ENCODE results near the gene KRTAP4-3. TPM values are rescaled to one million over a fixed set of nuclear protein-coding genes. Genes with fewer than 3 reads are reported as not detected.

Gene KRTAP4-3
- total and polyA plus RNA-seq, 2 of the 8 experiments (the other 6 are each of a cell fraction or from before 2014, with no cell fraction given) = not detected

Small RNA genes within 50 kb of the gene (small RNA-seq; reads per million reads assigned to genes)
- not detected for gene KRTAP4-17P (ENCODE audit: insufficient read depth)

Other genes with a start within 250 kb of the KRTAP4-3 start
Only the 30 nearest of the 40 such genes appear.
- not detected in 2 replicates for gene KRTAP1-5, start 141.0 kb downstream of the KRTAP4-3 start, total RNA-seq (2021; fragmentation: NEBNext Ultra II Directional; extraction: Animal tissue kit (Norgen Biotek cat#: 25700))
- gene KRTAP1-5, start 141.0 kb downstream of the KRTAP4-3 start, polyA plus RNA-seq (2011; rRNA removed) = not detected in 2 replicates
- gene KRTAP1-4, start 138.0 kb downstream of the KRTAP4-3 start, total RNA-seq (2021; fragmentation: NEBNext Ultra II Directional; extraction: Animal tissue kit (Norgen Biotek cat#: 25700)) = not detected in 2 replicates
- gene KRTAP1-4, start 138.0 kb downstream of the KRTAP4-3 start, polyA plus RNA-seq (2011; rRNA removed) = not detected in 2 replicates
- gene KRTAP1-3, start 133.3 kb downstream of the KRTAP4-3 start, total RNA-seq (2021; fragmentation: NEBNext Ultra II Directional; extraction: Animal tissue kit (Norgen Biotek cat#: 25700)) = not detected in 2 replicates
- not detected in 2 replicates for gene KRTAP1-3, start 133.3 kb downstream of the KRTAP4-3 start, polyA plus RNA-seq (2011; rRNA removed)
- not detected in 2 replicates for gene KRTAP1-1, start 126.8 kb downstream of the KRTAP4-3 start, total RNA-seq (2021; fragmentation: NEBNext Ultra II Directional; extraction: Animal tissue kit (Norgen Biotek cat#: 25700))
- not detected in 2 replicates for gene KRTAP1-1, start 126.8 kb downstream of the KRTAP4-3 start, polyA plus RNA-seq (2011; rRNA removed)
- not detected in 2 replicates for gene KRTAP2-1, start 120.9 kb downstream of the KRTAP4-3 start, total RNA-seq (2021; fragmentation: NEBNext Ultra II Directional; extraction: Animal tissue kit (Norgen Biotek cat#: 25700))
- gene KRTAP2-1, start 120.9 kb downstream of the KRTAP4-3 start, polyA plus RNA-seq (2011; rRNA removed) = not detected in 2 replicates
- not detected in 2 replicates for gene KRTAP2-2, start 113.0 kb downstream of the KRTAP4-3 start, total RNA-seq (2021; fragmentation: NEBNext Ultra II Directional; extraction: Animal tissue kit (Norgen Biotek cat#: 25700))
- not detected in 2 replicates for gene KRTAP2-2, start 113.0 kb downstream of the KRTAP4-3 start, polyA plus RNA-seq (2011; rRNA removed)
- gene KRTAP2-3, start 108.1 kb downstream of the KRTAP4-3 start, total RNA-seq (2021; fragmentation: NEBNext Ultra II Directional; extraction: Animal tissue kit (Norgen Biotek cat#: 25700)) = not detected in 2 replicates
- not detected in 2 replicates for gene KRTAP2-3, start 108.1 kb downstream of the KRTAP4-3 start, polyA plus RNA-seq (2011; rRNA removed)
- not detected in 2 replicates for gene KRTAP2-4, start 102.3 kb downstream of the KRTAP4-3 start, total RNA-seq (2021; fragmentation: NEBNext Ultra II Directional; extraction: Animal tissue kit (Norgen Biotek cat#: 25700))
- not detected in 2 replicates for gene KRTAP2-4, start 102.3 kb downstream of the KRTAP4-3 start, polyA plus RNA-seq (2011; rRNA removed)
- gene KRTAP4-7, start 84.1 kb downstream of the KRTAP4-3 start, total RNA-seq (2021; fragmentation: NEBNext Ultra II Directional; extraction: Animal tissue kit (Norgen Biotek cat#: 25700)) = not detected in 2 replicates
- not detected in 2 replicates for gene KRTAP4-7, start 84.1 kb downstream of the KRTAP4-3 start, polyA plus RNA-seq (2011; rRNA removed)
- not detected in 2 replicates for gene KRTAP4-8, start 70.1 kb downstream of the KRTAP4-3 start, total RNA-seq (2021; fragmentation: NEBNext Ultra II Directional; extraction: Animal tissue kit (Norgen Biotek cat#: 25700))
- gene KRTAP4-8, start 70.1 kb downstream of the KRTAP4-3 start, polyA plus RNA-seq (2011; rRNA removed) = not detected in 2 replicates
- not detected in 2 replicates for gene KRTAP4-16, start 66.0 kb downstream of the KRTAP4-3 start, total RNA-seq (2021; fragmentation: NEBNext Ultra II Directional; extraction: Animal tissue kit (Norgen Biotek cat#: 25700))
- not detected in 2 replicates for gene KRTAP4-16, start 66.0 kb downstream of the KRTAP4-3 start, polyA plus RNA-seq (2011; rRNA removed)
- not detected in 2 replicates for gene KRTAP4-9, start 62.8 kb downstream of the KRTAP4-3 start, total RNA-seq (2021; fragmentation: NEBNext Ultra II Directional; extraction: Animal tissue kit (Norgen Biotek cat#: 25700))
- gene KRTAP4-9, start 62.8 kb downstream of the KRTAP4-3 start, polyA plus RNA-seq (2011; rRNA removed) = 0.06 TPM in 1 of 2 replicates, not detected in the other
- gene KRTAP4-11, start 49.8 kb downstream of the KRTAP4-3 start, total RNA-seq (2021; fragmentation: NEBNext Ultra II Directional; extraction: Animal tissue kit (Norgen Biotek cat#: 25700)) = not detected in 2 replicates
- gene KRTAP4-11, start 49.8 kb downstream of the KRTAP4-3 start, polyA plus RNA-seq (2011; rRNA removed) = not detected in 2 replicates
- not detected in 2 replicates for gene KRTAP4-12, start 44.0 kb downstream of the KRTAP4-3 start, total RNA-seq (2021; fragmentation: NEBNext Ultra II Directional; extraction: Animal tissue kit (Norgen Biotek cat#: 25700))
- gene KRTAP4-12, start 44.0 kb downstream of the KRTAP4-3 start, polyA plus RNA-seq (2011; rRNA removed) = not detected in 2 replicates
- gene KRTAP4-6, start 27.7 kb downstream of the KRTAP4-3 start, total RNA-seq (2021; fragmentation: NEBNext Ultra II Directional; extraction: Animal tissue kit (Norgen Biotek cat#: 25700)) = not detected in 2 replicates
- gene KRTAP4-6, start 27.7 kb downstream of the KRTAP4-3 start, polyA plus RNA-seq (2011; rRNA removed) = not detected in 2 replicates
- gene KRTAP4-5, start 18.4 kb downstream of the KRTAP4-3 start, total RNA-seq (2021; fragmentation: NEBNext Ultra II Directional; extraction: Animal tissue kit (Norgen Biotek cat#: 25700)) = not detected in 2 replicates
- gene KRTAP4-5, start 18.4 kb downstream of the KRTAP4-3 start, polyA plus RNA-seq (2011; rRNA removed) = not detected in 2 replicates
- gene KRTAP4-4, start 7.5 kb downstream of the KRTAP4-3 start, total RNA-seq (2021; fragmentation: NEBNext Ultra II Directional; extraction: Animal tissue kit (Norgen Biotek cat#: 25700)) = not detected in 2 replicates
- gene KRTAP4-4, start 7.5 kb downstream of the KRTAP4-3 start, polyA plus RNA-seq (2011; rRNA removed) = not detected in 2 replicates
- gene KRTAP4-2, start 10.0 kb upstream of the KRTAP4-3 start, total RNA-seq (2021; fragmentation: NEBNext Ultra II Directional; extraction: Animal tissue kit (Norgen Biotek cat#: 25700)) = not detected in 2 replicates
- gene KRTAP4-2, start 10.0 kb upstream of the KRTAP4-3 start, polyA plus RNA-seq (2011; rRNA removed) = not detected in 2 replicates
- not detected in 2 replicates for gene KRTAP4-1, start 16.7 kb upstream of the KRTAP4-3 start, total RNA-seq (2021; fragmentation: NEBNext Ultra II Directional; extraction: Animal tissue kit (Norgen Biotek cat#: 25700))
- 0.16 TPM in 1 of 2 replicates, not detected in the other for gene KRTAP4-1, start 16.7 kb upstream of the KRTAP4-3 start, polyA plus RNA-seq (2011; rRNA removed)
- not detected in 2 replicates for gene KRTAP9-1, start 21.7 kb upstream of the KRTAP4-3 start, total RNA-seq (2021; fragmentation: NEBNext Ultra II Directional; extraction: Animal tissue kit (Norgen Biotek cat#: 25700))
- not detected in 2 replicates for gene KRTAP9-1, start 21.7 kb upstream of the KRTAP4-3 start, polyA plus RNA-seq (2011; rRNA removed)
- not detected in 2 replicates for gene KRTAP9-2, start 58.4 kb upstream of the KRTAP4-3 start, total RNA-seq (2021; fragmentation: NEBNext Ultra II Directional; extraction: Animal tissue kit (Norgen Biotek cat#: 25700))
- not detected in 2 replicates for gene KRTAP9-2, start 58.4 kb upstream of the KRTAP4-3 start, polyA plus RNA-seq (2011; rRNA removed)
- gene KRTAP9-3, start 64.2 kb upstream of the KRTAP4-3 start, total RNA-seq (2021; fragmentation: NEBNext Ultra II Directional; extraction: Animal tissue kit (Norgen Biotek cat#: 25700)) = not detected in 2 replicates
- not detected in 2 replicates for gene KRTAP9-3, start 64.2 kb upstream of the KRTAP4-3 start, polyA plus RNA-seq (2011; rRNA removed)
- not detected in 2 replicates for gene KRTAP9-8, start 69.8 kb upstream of the KRTAP4-3 start, total RNA-seq (2021; fragmentation: NEBNext Ultra II Directional; extraction: Animal tissue kit (Norgen Biotek cat#: 25700))
- not detected in 2 replicates for gene KRTAP9-8, start 69.8 kb upstream of the KRTAP4-3 start, polyA plus RNA-seq (2011; rRNA removed)
- not detected in 2 replicates for gene KRTAP9-4, start 81.5 kb upstream of the KRTAP4-3 start, total RNA-seq (2021; fragmentation: NEBNext Ultra II Directional; extraction: Animal tissue kit (Norgen Biotek cat#: 25700))
- 0.13 TPM in 1 of 2 replicates, not detected in the other for gene KRTAP9-4, start 81.5 kb upstream of the KRTAP4-3 start, polyA plus RNA-seq (2011; rRNA removed)
- not detected in 2 replicates for gene KRTAP9-9, start 87.2 kb upstream of the KRTAP4-3 start, total RNA-seq (2021; fragmentation: NEBNext Ultra II Directional; extraction: Animal tissue kit (Norgen Biotek cat#: 25700))
- gene KRTAP9-9, start 87.2 kb upstream of the KRTAP4-3 start, polyA plus RNA-seq (2011; rRNA removed) = not detected in 2 replicates
- not detected in 2 replicates for gene KRTAP9-6, start 97.2 kb upstream of the KRTAP4-3 start, total RNA-seq (2021; fragmentation: NEBNext Ultra II Directional; extraction: Animal tissue kit (Norgen Biotek cat#: 25700))
- not detected in 2 replicates for gene KRTAP9-6, start 97.2 kb upstream of the KRTAP4-3 start, polyA plus RNA-seq (2011; rRNA removed)
- gene KRTAP9-7, start 107.5 kb upstream of the KRTAP4-3 start, total RNA-seq (2021; fragmentation: NEBNext Ultra II Directional; extraction: Animal tissue kit (Norgen Biotek cat#: 25700)) = not detected in 2 replicates
- not detected in 2 replicates for gene KRTAP9-7, start 107.5 kb upstream of the KRTAP4-3 start, polyA plus RNA-seq (2011; rRNA removed)
- gene KRTAP29-1, start 134.6 kb upstream of the KRTAP4-3 start, total RNA-seq (2021; fragmentation: NEBNext Ultra II Directional; extraction: Animal tissue kit (Norgen Biotek cat#: 25700)) = not detected in 2 replicates
- gene KRTAP29-1, start 134.6 kb upstream of the KRTAP4-3 start, polyA plus RNA-seq (2011; rRNA removed) = not detected in 2 replicates
- not detected in 2 replicates for gene KRTAP16-1, start 141.1 kb upstream of the KRTAP4-3 start, total RNA-seq (2021; fragmentation: NEBNext Ultra II Directional; extraction: Animal tissue kit (Norgen Biotek cat#: 25700))
- gene KRTAP16-1, start 141.1 kb upstream of the KRTAP4-3 start, polyA plus RNA-seq (2011; rRNA removed) = not detected in 2 replicates
- gene KRTAP17-1, start 147.5 kb upstream of the KRTAP4-3 start, total RNA-seq (2021; fragmentation: NEBNext Ultra II Directional; extraction: Animal tissue kit (Norgen Biotek cat#: 25700)) = not detected in 2 replicates
- gene KRTAP17-1, start 147.5 kb upstream of the KRTAP4-3 start, polyA plus RNA-seq (2011; rRNA removed) = not detected in 2 replicates

Measured in H1 (cell line).